ENCODE results near the gene C14orf93. TPM values are rescaled to one million over a fixed set of nuclear protein-coding genes. Genes with fewer than 3 reads are reported as not detected.

C14orf93 gene
- total and polyA plus RNA-seq, 9 of the 15 experiments (the other 6 are each of a cell fraction or from before 2014, with no cell fraction given): 2.2 to 22.4 (median 16.1) TPM

DNA sequence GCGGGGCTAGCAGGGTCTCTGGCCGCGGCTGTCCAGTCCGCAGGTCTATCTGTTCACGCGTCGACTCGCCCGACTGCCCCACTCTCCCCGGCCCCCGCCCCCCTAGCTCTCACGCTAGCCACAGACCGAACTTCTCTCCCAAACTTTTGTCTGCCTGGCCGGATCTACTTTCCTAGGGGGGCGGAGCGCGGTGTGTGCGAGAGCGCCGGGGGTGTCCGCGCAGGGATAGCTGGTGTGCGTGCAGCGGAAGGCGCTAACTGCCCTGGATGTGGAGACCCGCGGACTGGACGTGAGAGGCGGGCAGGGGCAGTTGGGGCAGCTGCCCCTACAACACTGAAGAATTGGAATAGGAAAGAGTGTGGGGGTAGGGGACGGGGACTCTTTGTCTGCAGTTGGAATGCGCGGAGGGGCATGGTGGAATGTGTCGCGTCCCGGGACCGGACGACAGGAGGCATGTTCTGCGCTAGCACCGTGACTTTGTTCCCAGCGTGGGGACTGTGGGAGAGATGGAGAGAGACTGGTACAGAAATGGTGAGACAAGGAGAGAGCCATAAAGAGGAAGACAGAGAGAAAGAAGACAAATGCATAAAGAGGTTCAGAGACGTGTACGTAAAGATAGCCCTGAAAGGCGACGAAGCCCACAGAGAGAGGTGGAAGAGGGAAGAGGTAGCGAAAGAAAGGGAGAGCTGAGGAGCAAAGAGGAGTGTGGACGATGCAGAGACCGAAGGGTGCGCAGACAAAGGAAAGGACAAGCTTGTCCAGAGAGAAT is 27.3 kb downstream of the C14orf93 start, which contains the start of gene AJUBA:
TSS of gene AJUBA (minus strand) at position 75 of the 769 bp plus-strand sequence. CDS start 285 bp downstream, outside the sequence.
- FAIRE-seq (peak; percentile 80), ATAC-seq (peak; percentile 85), DNase-seq (ENCODE audit: extremely low read depth in 1 of 4, low spot score in 3 of 4) (peak; percentile 93 to 96 (median 94))
- no TSS peak for BruUV-seq (replicated peaks)
- peak within 1 kb of the TSS; percentile 93 for H3K4me2 ChIP-seq (ENCODE audit: insufficient read depth, low read length)
- H3K4me3 ChIP-seq: peak within 1 kb of the TSS; percentile 69
- no peaks in the 10 kb centered on the region for H3K79me2 ChIP-seq (ENCODE audit: control insufficient read depth, insufficient read depth, low read length)
- H3K9me1 ChIP-seq (ENCODE audit: control insufficient read depth, insufficient read depth, low read length): no peaks in the 10 kb centered on the region
- H3K9ac ChIP-seq (ENCODE audit: insufficient read depth in 1 of 2, low read depth in 2 of 2, low read length in 2 of 2): peak within 1 kb of the TSS; percentile 63 to 96
- peaks cover 13 to 32% of the 10 kb centered on the region in 2 experiments for H3K4me1 ChIP-seq (replicated peaks in 1 of 2; ENCODE audit: control insufficient read depth in 2 of 2, insufficient read depth in 2 of 2, low read length in 2 of 2)
- H4K20me1 ChIP-seq (replicated peaks; ENCODE audit: control insufficient read depth, insufficient read depth, low read length): no peaks in the 10 kb centered on the region
- CTCF ChIA-PET (ENCODE audit: low intra/inter-chr PET ratio): interaction anchor here (0.7 to 2.9 kb wide), 7 partner anchors 9 to 426 kb away, joined by 3 to 22 read pairs (median 9); partner anchors contain the start of genes CDH24 and PRMT5
- peaks cover 15% of the 10 kb centered on the region; the same call in 2 of the 3 replicates for H3K36me3 ChIP-seq (ENCODE audit: control insufficient read depth, insufficient read depth, low read length)
- in situ Hi-C loops (cut with MboI): loop anchor here (5.0 kb wide), 1 partner anchor 50 kb away; no protein-coding TSS in a partner anchor
- peak within 1 kb of the TSS; percentile 78 for H3K27ac ChIP-seq (ENCODE audit: extremely low read depth, low read depth, low read length)
- H2AFZ ChIP-seq (ENCODE audit: low read depth, low read length): peak within 1 kb of the TSS; percentile 97
- H3K9me3 ChIP-seq (replicated peaks; ENCODE audit: control insufficient read depth, insufficient read depth, low read depth, low read length): no peaks in the 10 kb centered on the region
- intact Hi-C loops (cut with micrococcal nuclease): loop anchor here (1.0 kb wide), 3 partner anchors 9 to 52 kb away; no protein-coding TSS in a partner anchor
- WGBS (ENCODE audit: insufficient coverage, low coverage, missing lambda C conversion rate): under 1% methylated on average over 33 of the region's 48 CpGs
- no peaks in the 10 kb centered on the region for H3K27me3 ChIP-seq (ENCODE audit: control insufficient read depth in 2 of 2, insufficient read depth in 2 of 2, low read length in 2 of 2)
- POLR2A ChIA-PET: interaction anchor here (0.5 to 2.0 kb wide), 15 partner anchors 11 to 324 kb away, joined by 3 to 14 read pairs (median 4); partner anchors contain the start of genes BCL2L2, CDH24, HAUS4 and PRMT5
- TF ChIP-seq RBM25 (IDR thresholded peaks at IDR 0.05; ENCODE audit: low read depth, low read length, severe bottlenecking) (no peak), RBM17 (IDR thresholded peaks at IDR 0.05; ENCODE audit: borderline replicate concordance, low read depth, low read length) (no peak), MAFK (IDR thresholded peaks at IDR 0.05; ENCODE audit: low read length) (0 out of 2 replicates have a peak, but pooled peaks have one; percentile 5), MCM3 (IDR thresholded peaks at IDR 0.05) (0 out of 2 replicates have a peak, but pooled peaks have one; percentile 56), ZEB2 (IDR thresholded peaks at IDR 0.05) (peak; percentile 58; the same call in 1 of the 2 replicates), TFAM (CRISPR knock-in tag; conservative IDR thresholded peaks at IDR 0.05) (no peak), SMAD1 (IDR thresholded peaks at IDR 0.05; ENCODE audit: low read depth, low read length, partially characterized antibody) (peak; percentile 31), RBBP5 (IDR thresholded peaks at IDR 0.05; ENCODE audit: borderline replicate concordance, insufficient read depth, low read length, poor library complexity, severe bottlenecking) (peak; percentile 67), SAP30 (IDR thresholded peaks at IDR 0.05; ENCODE audit: borderline replicate concordance, insufficient read depth, low read depth, low read length, poor library complexity, severe bottlenecking) (peak; percentile 82), HIVEP1 (CRISPR knock-in tag; IDR thresholded peaks at IDR 0.05) (no peak), TAF7 (tag; IDR thresholded peaks at IDR 0.05) (no peak; the same call in 1 of the 2 replicates), GATA2 (CRISPR knock-in tag; IDR thresholded peaks at IDR 0.05) (no peak), BHLHE40 (IDR thresholded peaks at IDR 0.05; ENCODE audit: low read length) (peak; percentile 59), ZNF174 (CRISPR knock-in tag; IDR thresholded peaks at IDR 0.05) (no peak)
- TF ChIP-seq, protein P1, sequence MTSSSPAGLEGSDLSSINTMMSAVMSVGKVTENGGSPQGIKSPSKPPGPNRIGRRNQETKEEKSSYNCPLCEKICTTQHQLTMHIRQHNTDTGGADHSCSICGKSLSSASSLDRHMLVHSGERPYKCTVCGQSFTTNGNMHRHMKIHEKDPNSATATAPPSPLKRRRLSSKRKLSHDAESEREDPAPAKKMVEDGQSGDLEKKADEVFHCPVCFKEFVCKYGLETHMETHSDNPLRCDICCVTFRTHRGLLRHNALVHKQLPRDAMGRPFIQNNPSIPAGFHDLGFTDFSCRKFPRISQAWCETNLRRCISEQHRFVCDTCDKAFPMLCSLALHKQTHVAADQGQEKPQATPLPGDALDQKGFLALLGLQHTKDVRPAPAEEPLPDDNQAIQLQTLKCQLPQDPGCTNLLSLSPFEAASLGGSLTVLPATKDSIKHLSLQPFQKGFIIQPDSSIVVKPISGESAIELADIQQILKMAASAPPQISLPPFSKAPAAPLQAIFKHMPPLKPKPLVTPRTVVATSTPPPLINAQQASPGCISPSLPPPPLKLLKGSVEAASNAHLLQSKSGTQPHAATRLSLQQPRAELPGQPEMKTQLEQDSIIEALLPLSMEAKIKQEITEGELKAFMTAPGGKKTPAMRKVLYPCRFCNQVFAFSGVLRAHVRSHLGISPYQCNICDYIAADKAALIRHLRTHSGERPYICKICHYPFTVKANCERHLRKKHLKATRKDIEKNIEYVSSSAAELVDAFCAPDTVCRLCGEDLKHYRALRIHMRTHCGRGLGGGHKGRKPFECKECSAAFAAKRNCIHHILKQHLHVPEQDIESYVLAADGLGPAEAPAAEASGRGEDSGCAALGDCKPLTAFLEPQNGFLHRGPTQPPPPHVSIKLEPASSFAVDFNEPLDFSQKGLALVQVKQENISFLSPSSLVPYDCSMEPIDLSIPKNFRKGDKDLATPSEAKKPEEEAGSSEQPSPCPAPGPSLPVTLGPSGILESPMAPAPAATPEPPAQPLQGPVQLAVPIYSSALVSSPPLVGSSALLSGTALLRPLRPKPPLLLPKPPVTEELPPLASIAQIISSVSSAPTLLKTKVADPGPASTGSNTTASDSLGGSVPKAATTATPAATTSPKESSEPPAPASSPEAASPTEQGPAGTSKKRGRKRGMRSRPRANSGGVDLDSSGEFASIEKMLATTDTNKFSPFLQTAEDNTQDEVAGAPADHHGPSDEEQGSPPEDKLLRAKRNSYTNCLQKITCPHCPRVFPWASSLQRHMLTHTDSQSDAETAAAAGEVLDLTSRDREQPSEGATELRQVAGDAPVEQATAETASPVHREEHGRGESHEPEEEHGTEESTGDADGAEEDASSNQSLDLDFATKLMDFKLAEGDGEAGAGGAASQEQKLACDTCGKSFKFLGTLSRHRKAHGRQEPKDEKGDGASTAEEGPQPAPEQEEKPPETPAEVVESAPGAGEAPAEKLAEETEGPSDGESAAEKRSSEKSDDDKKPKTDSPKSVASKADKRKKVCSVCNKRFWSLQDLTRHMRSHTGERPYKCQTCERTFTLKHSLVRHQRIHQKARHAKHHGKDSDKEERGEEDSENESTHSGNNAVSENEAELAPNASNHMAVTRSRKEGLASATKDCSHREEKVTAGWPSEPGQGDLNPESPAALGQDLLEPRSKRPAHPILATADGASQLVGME (CRISPR knock-in tag; IDR thresholded peaks at IDR 0.05): 0 out of 2 replicates have a peak, but pooled peaks have one; percentile 19
